Midbrain (tissue), 1 donor: ENCODE data around the gene PKDREJ.
"Not testable (repeated sequence)": the region's sequence is repeated elsewhere in the genome, so short reads cannot be mapped to it uniquely, and the experiment has no call there.

ENCODE experiments used
- DNase-seq: peaks from one replicate; lab custom pipeline; 2025; lab: John Stamatoyannopoulos, UW

The PKDREJ gene

DNA sequence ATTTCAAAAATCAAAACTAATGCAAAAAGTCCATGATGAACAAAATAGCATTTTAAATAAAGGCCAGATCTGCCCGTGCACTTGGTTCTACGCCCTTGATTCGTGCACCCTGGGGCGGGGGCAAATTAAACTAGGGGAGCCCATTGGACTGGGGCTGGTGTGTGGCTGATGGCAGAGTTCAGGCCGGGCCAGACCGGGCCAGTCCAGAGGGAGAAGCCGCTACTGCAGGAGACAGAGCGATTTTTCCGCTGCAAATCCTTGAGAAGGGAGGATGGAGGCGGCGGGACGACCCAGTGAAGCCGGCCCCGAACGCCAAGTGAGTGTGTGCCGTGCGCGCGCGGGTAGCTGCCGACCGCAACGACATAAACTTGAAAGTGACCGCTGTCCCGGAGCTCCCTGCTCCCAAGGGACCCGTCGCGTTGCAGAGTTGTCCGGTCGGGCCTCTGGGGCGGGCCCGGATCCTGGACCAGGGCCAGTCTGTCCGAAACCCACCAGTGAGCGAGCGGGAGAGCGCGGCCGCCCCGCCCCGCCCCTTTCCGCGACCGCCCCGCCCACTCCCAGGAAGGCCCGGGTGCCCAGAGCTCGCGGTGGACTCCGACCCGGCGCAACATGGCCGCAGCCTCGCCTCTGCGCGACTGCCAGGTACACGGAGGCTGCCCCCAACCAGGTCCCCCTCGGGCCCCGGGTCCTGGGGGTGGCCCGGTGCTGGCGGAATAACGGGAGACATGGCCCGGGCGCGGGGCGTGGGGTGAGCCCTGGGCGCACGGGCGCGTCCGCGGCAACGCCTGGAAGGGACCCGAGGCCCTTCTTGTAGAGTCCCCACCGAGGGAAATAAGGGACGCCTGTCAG lies 4.5 kb upstream of the PKDREJ start, which contains the start of gene TTC38:
TSS of gene TTC38 (plus strand) at position 578 of the 849 bp plus-strand sequence. CDS start at position 610, 32 bp downstream.
- peak; percentile 85 for DNase-seq

DNA sequence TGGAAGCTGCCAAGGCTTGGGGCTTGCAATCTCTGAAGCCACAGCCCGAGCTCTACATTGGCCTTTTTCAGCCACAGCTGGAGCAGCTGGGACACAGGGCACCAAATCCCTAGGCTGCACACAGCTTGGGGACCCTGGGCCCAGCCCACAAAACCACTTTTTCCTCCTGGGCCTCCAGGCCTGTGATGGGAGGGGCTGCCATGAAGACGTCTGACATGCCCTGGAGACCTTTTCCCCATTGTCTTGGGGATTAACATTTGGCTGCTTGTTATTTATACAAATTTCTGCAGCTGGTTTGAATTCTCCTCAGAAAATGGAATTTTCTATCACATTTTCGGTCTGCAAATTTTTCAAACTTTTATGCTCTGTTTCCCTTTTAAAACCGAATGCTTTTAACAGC lies 2.5 kb upstream of the PKDREJ start:
- not testable (repeated sequence) for DNase-seq

DNA sequence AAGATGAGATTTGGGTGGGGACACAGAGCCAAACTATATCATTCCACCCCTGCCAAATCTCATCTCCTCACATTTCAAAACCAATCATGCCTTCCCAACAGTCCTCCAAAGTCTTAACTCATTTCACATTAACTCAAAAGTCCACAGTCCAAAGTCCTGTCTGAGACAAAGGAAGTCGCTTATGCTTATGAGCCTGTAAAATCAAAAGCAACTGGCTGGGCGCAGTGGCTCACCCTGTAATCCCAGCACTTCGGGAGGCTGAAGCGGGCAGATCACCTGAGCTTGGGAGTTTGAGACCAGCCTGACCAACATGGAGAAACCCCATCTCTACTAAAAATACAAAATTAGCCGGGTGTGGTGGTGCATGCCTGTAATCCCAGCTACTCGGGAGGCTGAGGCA lies 1.4 kb upstream of the PKDREJ start:
- not testable (repeated sequence) for DNase-seq

DNA sequence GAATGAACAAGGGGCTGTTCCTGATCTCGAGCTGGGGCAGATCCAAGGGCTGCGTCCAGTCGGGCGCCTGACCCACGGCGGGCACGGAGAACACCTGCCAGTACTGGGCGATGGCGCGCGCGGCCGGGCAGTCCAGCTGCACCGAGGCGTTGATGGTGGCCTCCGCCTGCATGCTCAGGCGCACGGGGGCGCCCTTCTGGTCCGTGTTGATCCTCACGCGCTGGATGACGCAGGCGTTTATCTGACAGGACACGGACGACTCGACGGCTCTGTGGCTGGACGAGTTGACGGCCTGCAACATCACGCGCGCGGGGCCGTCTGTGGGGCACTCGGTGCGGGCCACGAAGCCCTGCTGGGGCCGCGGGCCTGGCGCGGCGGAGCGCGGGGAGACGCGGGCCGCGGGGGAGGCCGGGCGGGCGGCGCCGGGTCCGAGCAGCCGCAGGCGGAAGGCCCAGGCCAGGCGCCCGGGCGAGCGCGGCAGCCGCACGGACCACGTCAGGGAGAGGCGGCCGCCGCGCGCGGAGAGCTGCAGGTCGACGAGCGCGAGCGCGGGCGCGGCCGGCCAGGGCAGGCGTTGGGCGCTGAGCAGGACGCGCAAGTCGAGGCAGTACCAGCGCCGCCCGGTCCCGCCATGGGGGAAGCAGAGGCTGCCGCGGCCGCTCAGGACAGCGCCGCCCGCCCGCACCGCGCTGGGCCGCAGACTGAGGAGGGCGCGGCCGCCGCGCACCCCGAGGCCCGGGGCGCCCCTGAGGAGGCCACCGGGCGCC lies 511 bp downstream of the PKDREJ start:
- DNase-seq, result no peak

DNA sequence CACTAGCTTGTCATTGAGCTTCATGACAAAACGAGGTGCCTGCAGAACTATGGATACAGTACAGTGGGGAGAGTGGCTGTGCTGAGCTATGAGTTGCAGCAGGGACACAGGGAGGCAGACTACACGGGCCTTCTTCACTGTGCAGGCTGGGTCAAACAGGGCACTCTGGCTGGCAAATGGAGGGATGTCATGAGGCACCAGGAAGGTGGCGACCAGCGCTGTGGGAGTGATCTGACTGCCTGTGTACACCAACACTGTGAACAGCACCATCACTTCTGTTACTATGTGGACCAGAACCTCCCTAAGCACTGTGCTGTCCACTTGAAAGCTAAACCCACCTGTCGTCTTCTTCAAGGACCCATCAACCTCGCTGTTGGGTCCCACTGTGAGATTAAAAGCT lies 3.1 kb downstream of the PKDREJ start:
- DNase-seq, result no peak

DNA sequence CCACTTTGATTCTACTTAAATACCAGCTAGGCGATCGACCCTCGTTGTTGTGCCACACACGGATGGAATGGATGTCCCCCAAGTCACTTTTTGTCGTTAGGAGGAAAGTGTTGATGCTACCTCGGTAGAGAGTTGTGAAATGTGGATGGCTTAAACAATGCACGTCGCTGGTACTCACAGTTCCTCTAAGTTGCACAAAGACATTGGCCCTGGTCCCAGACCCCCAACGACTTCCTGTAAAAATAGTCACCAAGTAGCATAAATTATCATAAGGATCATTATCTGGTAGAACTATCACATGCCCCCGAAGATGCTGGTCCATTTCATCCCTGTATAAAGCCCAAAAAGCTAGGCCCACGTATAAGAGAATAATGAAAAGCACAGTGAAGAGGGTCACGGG lies 3.8 kb downstream of the PKDREJ start:
- DNase-seq, result no peak

DNA sequence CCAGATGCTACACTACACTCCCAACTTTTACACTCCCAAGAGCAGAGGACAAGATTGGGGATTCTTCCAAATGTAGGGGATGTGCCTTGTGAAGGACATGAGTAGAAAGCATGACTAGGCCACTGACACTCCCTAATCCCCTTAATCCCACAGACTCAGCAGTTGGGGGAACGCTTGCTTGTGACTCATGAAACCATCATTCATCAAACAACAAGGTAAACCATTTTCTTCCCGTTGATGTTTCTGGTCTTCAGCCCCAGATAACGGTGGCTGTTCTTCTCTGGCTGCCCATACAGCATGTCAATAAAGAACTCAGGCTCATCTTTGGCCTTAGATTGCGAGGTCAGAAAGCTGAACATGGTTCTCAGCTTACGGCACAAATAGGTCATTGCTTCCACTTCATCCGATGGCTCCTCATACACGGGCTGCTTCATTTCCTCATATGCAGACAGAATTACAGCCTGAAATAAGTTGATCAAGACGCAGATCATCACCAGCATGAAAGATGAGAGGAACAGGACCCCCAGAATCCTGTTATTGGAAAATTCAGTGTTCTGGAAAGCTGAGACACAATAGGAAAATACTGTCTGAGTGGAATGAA lies 6.7 kb downstream of the PKDREJ start:
- DNase-seq, result no peak

DNA sequence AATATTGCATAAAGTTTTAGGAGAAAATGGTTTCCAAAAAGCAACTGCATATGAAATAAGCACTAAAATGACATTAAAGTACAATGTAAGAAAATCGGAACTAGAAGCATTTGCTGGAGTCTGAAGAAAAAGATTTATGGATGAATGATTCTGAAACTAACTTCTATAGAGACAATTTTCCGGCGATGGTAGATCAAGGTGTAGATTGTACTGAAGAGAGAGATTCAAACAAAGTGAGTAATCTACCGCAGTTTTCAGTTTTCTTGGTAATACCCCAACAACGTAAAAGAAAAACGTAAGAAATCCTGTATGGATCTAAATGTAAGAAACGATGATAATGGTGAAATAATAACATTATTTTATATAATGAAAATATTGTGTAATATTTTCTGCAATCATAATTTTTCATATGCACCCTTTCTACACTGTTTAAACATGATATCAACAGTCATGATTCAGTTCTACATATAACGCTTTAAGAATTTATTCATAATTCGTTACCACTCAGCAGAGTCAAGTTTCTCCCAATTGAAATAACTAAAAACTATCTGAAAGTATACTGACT lies 11.2 kb downstream of the PKDREJ start:
- DNase-seq, result no peak

DNA sequence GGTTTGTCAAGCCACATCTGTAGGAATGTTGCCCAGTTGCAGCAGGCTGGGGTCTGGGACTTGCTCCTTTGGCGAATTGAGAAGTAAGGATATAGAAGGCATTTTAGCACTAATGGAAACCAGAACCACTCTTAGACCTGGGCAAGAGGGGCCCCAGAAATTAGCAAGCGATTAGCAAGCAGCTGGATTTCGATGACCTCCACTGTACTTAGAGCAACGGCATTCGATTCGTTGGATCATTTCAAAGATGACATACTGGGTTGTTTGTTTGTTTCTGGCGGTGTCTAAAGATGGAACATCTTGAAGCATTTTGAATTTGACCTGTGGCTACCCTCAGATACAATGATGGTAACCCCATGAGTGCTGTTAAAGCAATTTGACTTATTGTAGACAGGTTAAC lies 11.9 kb downstream of the PKDREJ start:
- no peak for DNase-seq

DNA sequence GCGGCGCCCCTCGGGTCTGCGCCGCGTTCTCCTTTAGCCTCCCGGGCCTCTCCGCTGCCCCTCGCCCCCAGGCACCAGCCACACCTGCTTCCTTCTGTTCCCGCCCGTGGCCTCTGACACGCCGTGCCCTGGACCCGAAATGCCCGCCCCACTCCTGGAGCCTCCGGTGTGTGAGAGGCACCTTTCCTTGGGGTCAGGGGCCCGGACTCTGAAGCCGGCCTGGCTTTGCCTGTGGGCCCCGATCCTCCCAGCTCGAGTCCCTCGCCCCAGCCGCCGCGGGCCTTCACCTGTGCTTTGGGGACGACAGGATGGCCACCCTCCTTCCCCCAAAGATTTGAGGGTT lies 12.4 kb downstream of the PKDREJ start:
- DNase-seq, result no peak

DNA sequence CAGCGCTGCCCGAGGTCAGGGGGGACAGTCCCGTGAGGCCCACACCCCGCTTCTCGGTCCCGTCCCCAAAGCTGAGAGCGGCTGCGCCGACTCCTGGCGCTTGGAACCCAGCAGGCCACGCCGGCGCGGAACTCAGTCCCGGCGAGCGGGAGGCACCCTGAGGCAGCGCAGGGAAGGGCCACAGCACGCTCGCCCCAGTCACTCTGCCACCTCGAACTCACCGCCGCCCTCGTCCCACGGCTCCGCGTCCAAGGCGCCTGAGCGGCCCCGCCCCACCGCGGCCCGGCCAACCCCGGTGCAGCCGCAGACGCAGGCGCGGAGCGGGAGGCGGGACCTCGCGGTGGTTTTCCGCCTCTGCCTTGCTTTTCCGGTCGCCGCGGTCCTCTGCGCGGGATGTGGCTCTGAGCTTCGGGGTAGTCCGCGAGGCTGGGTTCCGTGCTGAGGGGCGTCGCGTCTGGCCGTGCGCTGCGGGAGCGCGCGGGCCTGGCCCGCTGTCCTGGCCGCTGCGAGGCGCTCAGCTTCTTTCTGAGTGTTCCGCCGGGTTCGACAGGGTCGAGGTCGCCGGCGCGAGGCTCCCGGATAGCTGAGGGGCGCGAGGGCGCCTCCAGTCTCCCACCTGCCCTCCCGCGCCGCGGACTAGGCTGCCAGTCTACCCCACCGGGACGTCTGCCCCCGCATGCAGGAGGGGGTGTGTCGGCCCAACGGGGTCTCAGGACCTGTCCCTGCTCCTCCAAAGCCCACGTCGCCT lies 12.9 kb downstream of the PKDREJ start, which contains the start of gene CDPF1:
TSS of gene CDPF1 (minus strand) at position 259 of the 748 bp plus-strand sequence. CDS start 2,009 bp downstream, outside the sequence.
- peak; percentile 88 for DNase-seq

DNA sequence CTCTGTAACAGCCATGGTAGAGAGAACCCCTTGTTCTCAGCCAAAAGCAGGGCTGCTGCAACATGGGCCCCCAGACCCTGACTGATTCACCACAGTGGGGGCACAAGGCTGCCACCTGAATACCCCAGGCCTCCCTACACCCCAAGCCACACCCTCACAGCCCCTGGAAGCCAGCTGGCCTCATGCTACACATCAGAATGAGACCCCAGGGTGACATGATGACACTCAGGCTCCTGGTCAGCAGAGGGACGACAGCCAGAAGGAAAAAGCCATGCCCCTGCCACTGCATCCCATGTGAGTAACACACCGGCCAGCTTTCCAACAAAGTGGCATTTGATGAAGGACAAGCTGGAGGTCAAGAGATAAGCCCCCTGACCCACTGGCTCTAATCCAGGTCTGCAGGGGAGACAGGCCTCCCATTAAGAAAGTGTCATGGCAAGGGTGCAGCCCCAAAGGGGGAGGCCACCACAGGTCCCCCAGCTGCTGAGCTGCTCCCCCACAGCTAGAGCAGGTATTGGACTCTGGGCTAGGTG lies 15.6 kb downstream of the PKDREJ start:
- no peak for DNase-seq

DNA sequence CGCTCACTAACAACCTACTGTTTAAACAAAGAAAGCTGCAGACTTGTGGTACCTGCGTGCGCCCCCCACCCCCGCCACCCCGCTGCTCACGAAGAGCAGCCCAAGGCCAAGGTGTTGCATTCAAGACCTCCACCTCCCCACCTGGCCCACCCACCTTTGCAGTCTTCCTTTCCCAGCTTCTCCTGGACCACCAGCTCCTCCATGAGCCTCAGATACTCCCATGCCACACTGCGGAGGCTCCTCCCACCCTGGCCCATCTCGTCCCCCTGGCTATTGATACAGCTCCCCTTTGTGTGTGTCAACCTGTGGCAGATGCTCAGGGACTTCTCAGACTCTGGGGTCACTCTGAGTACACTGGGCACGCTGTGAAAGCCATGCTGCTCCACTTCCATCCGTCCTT lies 17.0 kb downstream of the PKDREJ start:
- no peak for DNase-seq

DNA sequence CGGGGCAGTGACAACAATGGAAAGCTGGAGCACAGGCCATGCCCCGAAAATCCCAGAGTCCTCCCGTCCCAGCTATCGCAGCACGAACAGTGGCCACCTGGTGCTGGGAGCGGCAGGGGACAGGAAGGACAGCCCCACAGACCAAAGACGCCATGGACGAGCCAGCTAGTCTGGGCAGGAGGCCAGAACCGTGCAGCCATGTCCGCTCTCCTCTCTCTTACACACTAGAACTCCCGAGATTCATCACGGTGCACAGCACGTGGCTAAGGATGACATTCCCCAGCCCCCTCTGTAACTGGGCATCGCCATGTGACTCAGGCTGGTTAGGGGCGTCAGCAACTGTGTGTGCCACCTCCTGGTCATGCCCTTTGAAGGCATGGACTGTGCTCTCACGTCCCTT lies 17.6 kb downstream of the PKDREJ start:
- peak; percentile 31 for DNase-seq

DNA sequence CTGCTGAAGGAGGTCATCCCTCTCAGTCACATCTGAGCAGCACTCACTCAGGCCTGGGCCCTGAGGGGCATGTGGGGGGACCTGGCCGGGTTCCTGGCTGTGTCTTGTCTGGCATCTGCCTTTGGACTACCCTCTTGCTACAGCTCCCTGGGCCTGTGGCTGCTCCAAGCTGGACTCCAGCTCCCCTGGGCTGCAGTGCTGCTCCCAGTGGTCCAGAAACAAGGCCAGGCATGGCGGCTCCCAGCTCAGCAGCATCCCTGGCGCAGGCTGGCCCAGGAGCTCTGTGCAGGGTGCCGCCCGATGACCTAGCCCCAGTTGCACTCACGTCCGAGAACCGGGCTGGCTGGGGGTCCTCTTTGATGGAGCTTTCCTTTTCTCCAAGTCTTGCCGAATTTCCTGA lies 18.4 kb downstream of the PKDREJ start:
- DNase-seq, result no peak

DNA sequence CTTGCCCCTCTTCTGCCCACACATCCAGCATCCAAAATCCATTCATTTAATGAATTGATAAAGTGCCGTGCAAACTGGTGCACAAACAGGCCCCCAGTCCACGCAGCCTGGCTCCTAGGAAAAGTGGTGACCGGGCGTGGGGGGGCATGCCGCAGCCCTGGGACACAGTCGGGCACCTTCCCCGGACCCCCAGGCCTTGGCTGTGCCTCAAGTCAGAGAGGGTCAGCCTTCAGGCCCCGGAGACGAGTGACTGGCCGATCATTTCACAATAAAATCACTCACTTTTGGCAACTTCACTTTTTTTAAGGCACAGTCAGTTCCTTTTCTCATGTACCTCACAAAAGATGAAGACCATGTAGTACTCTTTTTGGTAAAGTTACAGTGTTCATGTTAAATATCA lies 21.1 kb downstream of the PKDREJ start:
- DNase-seq, result peak; percentile 19

DNA sequence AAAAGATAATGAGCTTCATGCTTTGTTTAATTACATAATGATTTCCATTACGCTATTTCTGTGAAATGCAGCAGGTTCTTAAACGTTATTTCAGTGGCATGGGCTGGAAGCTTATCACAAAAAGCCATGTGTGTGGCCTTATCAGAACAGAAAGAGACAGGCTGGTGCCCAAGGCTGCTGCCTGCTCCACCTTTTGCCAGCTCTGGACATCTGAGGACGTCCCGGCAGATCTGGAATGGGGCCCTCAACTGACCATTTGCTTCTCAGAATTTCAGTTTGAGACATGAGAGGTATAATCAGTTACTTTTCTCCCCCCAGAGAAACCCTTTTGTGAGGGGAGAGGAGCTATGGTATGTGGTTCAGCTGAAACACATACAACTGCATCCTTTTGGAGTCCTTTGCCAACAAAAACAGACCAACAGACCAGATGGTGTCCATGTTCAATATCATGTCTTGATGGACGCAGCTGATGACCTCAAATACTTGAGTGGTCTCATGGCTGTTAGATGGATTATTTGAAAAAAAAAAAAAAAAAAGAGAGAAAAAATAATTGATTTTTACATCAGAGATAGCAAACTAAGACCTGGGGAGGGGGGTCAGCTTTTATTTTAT lies 21.6 kb downstream of the PKDREJ start:
- no peak for DNase-seq

DNA sequence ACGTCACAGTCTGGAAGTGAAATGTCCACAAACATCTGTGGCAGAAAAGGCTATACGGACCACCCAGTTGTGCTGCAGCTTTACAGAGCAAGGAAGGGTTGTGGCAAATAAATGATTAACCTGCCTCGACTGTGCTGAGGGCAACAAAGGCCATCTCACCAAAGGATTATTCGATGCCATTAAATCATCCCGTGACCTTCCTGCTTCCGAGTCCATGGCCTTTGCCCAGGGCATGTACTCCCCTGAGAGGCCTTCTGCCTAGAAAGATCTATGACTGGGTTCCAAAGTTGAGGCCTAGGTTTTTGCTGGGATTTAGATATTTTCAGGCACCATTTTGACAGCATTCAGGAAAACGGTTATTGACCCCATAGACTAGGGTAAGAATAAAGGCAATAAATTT lies 22.2 kb downstream of the PKDREJ start:
- DNase-seq, result no peak

DNA sequence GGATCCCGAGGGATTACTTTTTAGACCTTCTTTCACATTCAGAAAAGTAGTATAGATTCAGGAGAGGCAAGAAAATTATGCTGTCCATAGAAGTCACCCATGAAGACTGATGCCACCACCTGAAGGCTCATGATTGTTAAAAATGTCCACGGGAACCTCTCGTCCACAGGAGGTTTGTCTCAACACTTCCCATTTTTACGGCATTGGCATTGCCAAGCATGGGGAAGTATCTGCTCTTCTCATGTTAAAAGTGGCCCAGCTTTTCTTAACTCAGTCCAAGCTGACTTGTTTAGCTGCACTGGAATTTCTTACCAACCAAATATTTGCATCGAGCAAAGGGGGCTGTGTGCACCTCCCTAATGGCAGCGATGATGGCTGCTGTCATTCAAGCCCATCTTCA lies 22.6 kb downstream of the PKDREJ start:
- DNase-seq, result no peak

DNA sequence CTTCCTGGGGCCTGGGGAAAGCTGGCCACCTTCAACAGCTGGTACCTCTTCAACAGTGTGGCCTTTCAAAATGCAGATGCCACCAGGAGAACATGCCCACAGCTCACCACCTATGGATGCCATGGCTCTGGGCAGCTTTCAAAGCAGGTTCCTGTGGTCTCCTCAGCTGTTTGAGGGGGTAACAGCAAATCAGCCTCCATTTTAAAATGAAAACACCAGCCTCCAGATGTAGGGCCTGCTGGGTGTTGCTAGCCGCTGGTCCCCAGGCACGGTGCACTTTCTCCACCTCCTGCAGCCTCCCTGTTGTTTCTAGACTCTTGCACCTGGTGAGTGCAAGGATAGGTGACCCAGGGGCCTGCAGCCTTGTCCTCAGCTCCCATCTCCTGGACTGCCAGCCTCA lies 23.1 kb downstream of the PKDREJ start:
- DNase-seq, result no peak
